Coronary artery (tissue), 2 donors: ENCODE results near the gene CMTM4.
"Not testable (repeated sequence)": the region's sequence is repeated elsewhere in the genome, so short reads cannot be mapped to it uniquely, and the experiment has no call there.

Experiments used
- DNase-seq: peaks from one replicate; pipeline ENCODE4 v3.0.0-alpha.2; 2017; ENCODE audit warnings: low spot score
- H3K27ac ChIP-seq, 2 donors: fragments of 200-600 bp; sonication (generic); one replicate each; pipeline ENCODE4 v1.5.1; 2016 to 2019
- H3K4me3 ChIP-seq: fragments of 200-600 bp; sonication (generic); 2 replicates; pipeline ENCODE4 v1.5.1; 2016; ENCODE audit warnings: mild to moderate bottlenecking, moderate library complexity
- CTCF ChIP-seq: fragments of 200-600 bp; sonication (generic); IDR thresholded peaks from one replicate; pipeline ENCODE4 v1.5.1; 2019; ENCODE audit warnings: antibody characterized with exemption

The CMTM4 gene

DNA sequence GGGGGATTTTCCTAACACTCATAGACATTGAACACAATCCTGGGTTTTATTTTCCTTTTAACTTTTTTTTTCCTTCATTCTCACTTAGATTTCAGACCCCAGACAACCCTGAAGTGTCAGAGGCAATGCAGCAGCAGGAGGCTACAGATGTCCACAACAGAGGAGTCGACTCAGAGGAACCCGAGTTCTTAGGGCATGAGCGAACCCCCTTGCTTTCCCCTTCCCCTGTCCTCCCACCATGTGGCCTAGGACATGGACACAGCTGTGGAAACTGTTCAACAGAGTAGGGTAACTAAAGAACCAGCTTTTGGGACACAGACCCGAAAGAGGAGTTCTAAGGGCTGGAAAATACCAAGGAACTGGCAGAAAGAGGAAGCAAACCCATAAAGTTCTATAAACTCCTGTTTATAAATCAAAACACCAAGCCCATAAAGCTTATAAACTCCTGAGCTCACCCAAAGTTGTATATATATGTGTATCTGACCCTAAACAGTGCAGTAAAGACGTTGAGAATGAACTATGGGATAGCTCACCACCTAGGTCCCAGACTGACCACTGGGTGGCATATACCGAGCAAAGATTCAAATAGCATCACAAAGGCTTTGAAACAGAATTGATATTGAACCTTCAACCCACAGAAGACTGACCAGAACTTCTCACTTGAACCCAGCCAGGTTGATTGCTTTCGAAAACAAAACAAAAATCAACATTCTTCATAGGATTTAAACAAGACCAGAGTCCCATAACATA, 33.9 kb downstream of the CMTM4 start:
- no peak overlapping the region for H3K4me3 ChIP-seq
- H3K27ac ChIP-seq, result peak overlapping the region; percentile 8 to 42
- DNase-seq, result no peak
- no peak for TF ChIP-seq CTCF

DNA sequence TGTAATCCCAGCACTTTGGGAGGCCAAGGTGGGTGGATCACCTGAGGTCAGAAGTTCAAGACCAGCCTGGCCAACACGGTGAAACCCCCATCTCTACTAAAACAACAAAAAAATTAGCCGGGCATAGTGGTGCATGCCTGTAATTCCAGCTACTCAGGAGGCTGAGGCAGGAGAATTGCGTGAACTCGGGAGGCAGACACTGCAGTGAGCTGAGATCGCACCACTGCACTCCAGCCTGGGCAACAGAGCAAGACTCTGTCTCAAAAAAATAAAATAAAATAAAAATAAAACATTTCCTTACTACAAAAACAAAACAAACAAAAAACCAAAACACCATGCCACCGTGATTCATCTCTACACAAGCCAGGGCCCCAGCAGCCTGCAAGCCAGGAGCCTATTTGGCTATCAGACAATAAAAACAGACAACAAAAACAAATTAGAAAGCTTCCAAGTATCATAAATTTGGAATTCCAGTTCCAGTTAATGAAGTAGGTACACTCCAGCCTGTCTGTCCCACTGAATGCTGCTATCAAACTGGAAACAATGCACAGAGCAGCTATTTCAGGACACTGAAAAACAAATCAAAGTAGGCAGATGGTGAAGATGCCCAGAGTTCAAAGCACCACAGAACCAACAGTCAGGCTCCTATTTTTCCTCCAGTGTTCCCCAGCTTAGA, 34.7 kb downstream of the CMTM4 start:
- not testable (repeated sequence) for DNase-seq, H3K4me3 ChIP-seq
- peak overlapping the region; percentile 8 to 72 for H3K27ac ChIP-seq

- no peak for DNase-seq
- TF ChIP-seq CTCF, result no peak
- peak overlapping the region; percentile 22 to 72 for H3K27ac ChIP-seq
- H3K4me3 ChIP-seq, result no peak overlapping the region
Observed at GRCh38 chr16:66661210-66661560, 35.4 kb downstream of the CMTM4 start.

GRCh38 chr16:66660422-66661209, 35.9 kb downstream of the CMTM4 start:
- no peak for TF ChIP-seq CTCF
- Histone ChIP-seq H3K27ac (peak overlapping the region in 1 of 2 donors; percentile 72), H3K4me3 (no peak overlapping the region)
- DNase-seq, result no peak

DNA sequence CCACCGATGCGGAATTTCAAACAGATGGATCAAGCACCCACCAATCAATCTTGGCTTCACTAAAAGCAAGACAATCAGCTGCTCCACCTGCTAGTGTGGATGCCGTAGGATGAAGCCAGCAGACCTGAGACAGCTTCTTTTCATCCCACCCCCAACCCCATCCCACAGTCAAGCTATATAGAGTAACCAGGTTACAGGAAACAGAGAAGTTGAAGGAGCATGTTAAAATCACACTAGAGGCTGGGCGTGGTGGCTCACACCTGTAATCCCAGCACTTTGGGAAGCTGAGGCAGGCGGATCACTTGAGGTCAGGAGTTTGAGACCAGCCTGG, 37.7 kb downstream of the CMTM4 start:
- DNase-seq, result no peak
- TF ChIP-seq CTCF, result no peak
- no peak overlapping the region for H3K4me3 ChIP-seq
- H3K27ac ChIP-seq, result no peak overlapping the region

DNA sequence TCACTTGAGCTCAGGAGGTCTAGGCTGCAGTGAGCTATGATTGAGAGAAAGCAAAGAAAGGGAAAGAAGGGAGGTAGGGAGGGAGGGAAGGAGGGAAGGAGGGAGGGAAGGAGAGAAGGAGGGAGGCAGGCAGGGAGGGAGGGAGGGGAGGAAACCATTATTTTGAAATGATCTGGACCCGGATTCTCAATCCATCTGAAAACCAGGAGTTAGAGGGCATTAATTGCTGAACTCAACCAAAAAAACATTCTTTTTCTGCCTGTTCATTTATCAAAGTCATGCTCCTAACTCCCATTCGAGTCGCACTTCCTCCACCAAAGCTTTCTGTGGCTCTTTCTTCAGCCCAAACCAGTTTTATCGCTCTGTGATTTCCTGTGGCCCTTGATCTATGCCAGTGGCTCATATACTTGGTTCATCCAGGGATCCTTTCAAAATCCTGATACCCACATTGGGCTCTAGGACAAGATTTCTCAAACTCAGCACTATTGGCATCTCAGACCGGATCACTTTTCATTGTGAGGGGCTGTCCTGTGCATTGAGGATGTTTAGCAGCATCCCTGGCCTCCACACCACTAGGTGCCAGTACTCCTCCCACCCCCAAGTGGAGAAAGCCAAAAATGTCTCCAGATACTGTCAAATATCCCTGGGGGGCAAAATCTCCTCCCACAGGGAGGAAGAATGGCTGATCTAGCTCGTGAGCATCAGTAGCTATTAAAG, 38.2 kb downstream of the CMTM4 start:
- TF ChIP-seq CTCF, result no peak
- DNase-seq, result no peak
- Histone ChIP-seq H3K4me3 (no peak overlapping the region), H3K27ac (no peak overlapping the region)

GRCh38 chr16:66656547-66656946, 40.0 kb downstream of the CMTM4 start:
- H3K27ac ChIP-seq, result no peak overlapping the region
- DNase-seq, result no peak

More at GRCh38 chr16:66656547-66656946, 40.0 kb downstream of the CMTM4 start:
- H3K4me3 ChIP-seq, result no peak overlapping the region
- no peak for TF ChIP-seq CTCF
